Measurements from ENCODE around the gene DLG1.

DLG1 gene

DNA sequence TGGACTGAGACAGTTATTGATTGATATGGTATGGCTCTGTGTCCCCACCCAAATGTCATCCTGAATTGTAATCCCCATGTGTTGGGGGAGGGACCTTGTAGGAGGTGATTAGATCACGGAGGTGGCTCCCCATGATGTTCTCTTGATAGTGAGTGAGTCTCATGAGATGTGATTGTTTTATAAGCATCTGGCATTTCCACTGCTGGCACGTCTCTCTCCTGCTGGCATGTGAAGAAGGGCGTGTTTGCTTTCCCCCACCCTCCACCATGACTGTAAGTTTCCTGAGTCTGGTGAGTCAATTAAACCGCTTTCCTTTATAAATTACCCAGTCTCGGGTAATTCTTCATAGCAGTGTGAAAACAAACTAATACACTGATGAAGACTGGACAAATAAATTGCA, 163.2 kb downstream of the DLG1 start:
- Histone ChIP-seq H3K9me3 (0 out of 2 replicates have a peak, but pooled peaks cover 2% of the 10 kb centered on the region), H3K27me3 (ENCODE audit: low read depth) (no peaks in the 10 kb centered on the region), H3K36me3 (replicated peaks) (peaks cover 44% of the 10 kb centered on the region), H3K4me3 (no peak overlapping the region), H3K4me1 (no peaks in the 10 kb centered on the region)
- in situ Hi-C loops (cut with MboI; ENCODE audit: low sequenced_read_pairs): no loop called here
- no peak for DNase-seq (ENCODE audit: low spot score in 2 of 2)

DNA sequence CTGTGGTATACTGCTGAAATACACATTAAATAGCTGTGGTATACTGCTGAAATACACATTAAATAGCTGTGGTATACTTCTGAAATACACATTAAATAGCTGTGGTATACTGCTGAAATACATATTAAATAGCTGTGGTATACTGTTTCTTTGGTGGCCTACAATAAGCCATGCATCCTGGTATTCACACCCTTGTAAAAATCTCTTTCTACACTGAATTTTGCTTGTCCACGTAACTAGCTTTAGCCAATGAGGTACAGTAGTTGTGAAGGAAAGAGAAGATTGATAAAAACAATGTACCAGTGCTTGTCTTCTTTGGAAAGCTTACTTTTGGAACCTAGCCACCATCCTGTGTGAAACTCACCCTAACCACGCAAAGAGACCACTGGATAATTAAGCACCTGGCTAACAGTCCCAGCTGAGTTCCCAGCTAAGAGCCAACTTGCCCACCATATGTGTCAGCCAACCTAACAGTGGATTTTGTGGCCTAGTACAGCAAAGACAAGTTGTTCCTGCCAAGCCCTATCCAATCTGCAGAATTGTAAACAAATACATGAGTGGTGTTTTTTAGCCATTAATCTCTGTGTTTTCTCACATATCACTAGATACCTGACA, 165.4 kb downstream of the DLG1 start:
- peaks cover 30% of the 10 kb centered on the region for H3K36me3 ChIP-seq (replicated peaks)

DNA sequence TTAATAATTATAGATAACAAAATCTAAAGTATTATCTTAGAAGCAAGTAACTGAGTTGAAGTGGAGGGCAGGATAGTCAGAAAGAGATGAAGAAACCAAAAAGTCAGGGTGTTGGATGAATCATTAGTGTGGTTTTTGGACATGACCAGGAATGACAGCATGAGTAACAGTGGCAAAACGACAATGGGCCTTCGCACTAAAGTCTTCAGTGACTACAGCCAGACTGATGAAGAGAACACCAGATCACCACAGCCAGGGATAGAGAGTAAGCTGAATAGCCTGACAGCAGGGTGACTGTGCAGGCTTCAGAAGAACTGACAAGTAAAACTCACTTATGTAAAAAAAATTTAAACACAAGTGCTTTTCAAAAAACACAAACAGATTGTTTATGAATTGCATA, 172.8 kb downstream of the DLG1 start:
- no peak overlapping the region for H3K4me3 ChIP-seq
- H3K9me3 ChIP-seq: no peaks in the 10 kb centered on the region
- in situ Hi-C loops (cut with MboI; ENCODE audit: low sequenced_read_pairs): no loop called here
- DNase-seq (ENCODE audit: low spot score in 2 of 2): no peak
- H3K4me1 ChIP-seq: no peaks in the 10 kb centered on the region
- H3K27me3 ChIP-seq (ENCODE audit: low read depth): no peaks in the 10 kb centered on the region
- H3K36me3 ChIP-seq (replicated peaks): no peaks in the 10 kb centered on the region; the same call in 1 of the 2 replicates

More for the DNA sequence above, 165.4 kb downstream of the DLG1 start:
- H3K9me3 ChIP-seq: 0 out of 2 replicates have a peak, but pooled peaks cover 2% of the 10 kb centered on the region
- H3K4me3 ChIP-seq: no peak overlapping the region
- in situ Hi-C loops (cut with MboI; ENCODE audit: low sequenced_read_pairs): no loop called here
- DNase-seq (ENCODE audit: low spot score in 2 of 2): no peak
- H3K27me3 ChIP-seq (ENCODE audit: low read depth): no peaks in the 10 kb centered on the region
- no peaks in the 10 kb centered on the region for H3K4me1 ChIP-seq

DNA sequence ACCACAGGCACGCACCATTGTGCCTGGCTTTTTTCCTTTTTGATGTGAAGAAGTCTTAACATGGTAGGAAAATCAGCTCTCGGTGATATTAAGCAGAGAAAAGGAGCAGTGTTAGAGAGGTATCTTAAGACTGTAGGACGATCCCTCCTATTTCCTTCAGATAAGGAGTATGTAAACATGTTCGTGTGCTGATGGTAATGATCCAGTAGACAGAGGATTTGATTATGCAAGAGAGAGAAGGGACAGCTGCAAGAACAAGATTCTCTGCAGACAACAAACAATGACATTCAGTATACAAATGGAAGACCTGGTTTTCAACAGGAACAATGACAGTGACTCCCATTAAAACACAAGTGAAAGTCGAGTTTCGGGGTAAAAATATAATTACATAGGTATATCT, 173.7 kb downstream of the DLG1 start:
- in situ Hi-C loops (cut with MboI; ENCODE audit: low sequenced_read_pairs): no loop called here
- Histone ChIP-seq H3K36me3 (replicated peaks) (no peaks in the 10 kb centered on the region; the same call in 1 of the 2 replicates), H3K27me3 (ENCODE audit: low read depth) (no peaks in the 10 kb centered on the region), H3K4me3 (no peak overlapping the region), H3K4me1 (no peaks in the 10 kb centered on the region), H3K9me3 (no peaks in the 10 kb centered on the region)
- DNase-seq (ENCODE audit: low spot score in 2 of 2): no peak

DNA sequence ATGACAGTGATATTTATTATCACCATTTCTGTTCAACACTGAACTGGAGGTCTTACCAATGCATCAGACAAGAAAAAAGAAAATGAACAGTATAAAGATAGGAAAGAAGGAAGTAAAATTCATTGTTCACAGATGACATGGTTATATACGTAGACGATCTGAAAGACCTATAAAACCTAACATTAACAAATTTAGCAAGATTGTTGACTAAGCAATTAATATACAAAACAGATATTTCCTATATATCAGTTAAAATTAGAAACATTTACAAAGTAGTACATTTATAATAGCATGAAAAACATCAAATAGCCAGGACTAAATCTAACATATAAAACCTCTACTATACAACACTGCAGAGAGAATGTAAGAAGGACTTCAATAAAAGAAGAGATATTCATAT, 176.0 kb downstream of the DLG1 start:
- Histone ChIP-seq H3K4me3 (no peak overlapping the region), H3K36me3 (replicated peaks) (no peaks in the 10 kb centered on the region), H3K27me3 (ENCODE audit: low read depth) (no peaks in the 10 kb centered on the region), H3K4me1 (no peaks in the 10 kb centered on the region), H3K9me3 (no peaks in the 10 kb centered on the region)
- DNase-seq (ENCODE audit: low spot score in 2 of 2): no peak
- in situ Hi-C loops (cut with MboI; ENCODE audit: low sequenced_read_pairs): no loop called here

DNA sequence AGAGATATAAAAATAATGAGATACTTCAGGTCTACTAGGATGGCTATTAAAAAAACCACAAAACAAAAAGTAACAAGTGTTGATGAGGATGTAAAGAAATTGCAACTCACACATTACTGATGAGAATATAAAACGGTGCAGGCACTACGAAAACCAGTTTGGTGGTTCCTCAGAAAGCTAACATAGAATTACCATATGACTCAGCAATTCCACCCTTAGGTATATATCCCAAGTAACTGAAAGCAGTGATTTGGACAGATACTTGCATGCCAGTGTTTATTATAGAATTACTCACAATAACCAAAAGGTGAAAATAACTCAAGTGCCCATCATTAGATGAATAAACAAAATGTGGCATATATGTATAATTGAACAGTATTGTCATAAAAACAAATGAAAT, 181.3 kb downstream of the DLG1 start:
- Histone ChIP-seq H3K36me3 (replicated peaks) (no peaks in the 10 kb centered on the region), H3K9me3 (no peaks in the 10 kb centered on the region), H3K4me3 (no peak overlapping the region), H3K4me1 (no peaks in the 10 kb centered on the region), H3K27me3 (ENCODE audit: low read depth) (no peaks in the 10 kb centered on the region)
- no peak for DNase-seq (ENCODE audit: low spot score in 2 of 2)
- in situ Hi-C loops (cut with MboI; ENCODE audit: low sequenced_read_pairs): no loop called here

DNA sequence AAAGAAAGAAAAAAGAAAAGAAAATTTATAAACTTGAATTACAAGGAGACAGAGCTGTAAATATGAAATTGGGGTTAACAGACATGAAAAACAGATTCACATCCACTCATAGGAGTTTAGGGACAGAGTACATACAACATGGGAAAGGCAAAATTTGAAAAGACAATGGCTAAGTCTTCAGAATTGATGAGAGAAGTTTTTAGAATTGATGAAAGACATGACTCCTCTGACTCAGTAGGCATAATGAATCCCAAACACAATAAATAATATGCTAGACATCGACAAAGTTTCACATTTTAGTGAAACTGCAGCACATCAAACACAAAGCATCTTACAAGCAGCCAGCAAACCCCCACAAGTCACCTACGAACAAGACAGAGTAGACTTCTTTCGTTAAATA, 184.4 kb downstream of the DLG1 start:
- no peak for DNase-seq (ENCODE audit: low spot score in 2 of 2)
- Histone ChIP-seq H3K4me1 (no peaks in the 10 kb centered on the region; the same call in 1 of the 2 replicates), H3K27me3 (ENCODE audit: low read depth) (no peaks in the 10 kb centered on the region), H3K4me3 (no peak overlapping the region), H3K36me3 (replicated peaks) (no peaks in the 10 kb centered on the region; the same call in none of the 2 replicates), H3K9me3 (no peaks in the 10 kb centered on the region)
- in situ Hi-C loops (cut with MboI; ENCODE audit: low sequenced_read_pairs): no loop called here

DNA sequence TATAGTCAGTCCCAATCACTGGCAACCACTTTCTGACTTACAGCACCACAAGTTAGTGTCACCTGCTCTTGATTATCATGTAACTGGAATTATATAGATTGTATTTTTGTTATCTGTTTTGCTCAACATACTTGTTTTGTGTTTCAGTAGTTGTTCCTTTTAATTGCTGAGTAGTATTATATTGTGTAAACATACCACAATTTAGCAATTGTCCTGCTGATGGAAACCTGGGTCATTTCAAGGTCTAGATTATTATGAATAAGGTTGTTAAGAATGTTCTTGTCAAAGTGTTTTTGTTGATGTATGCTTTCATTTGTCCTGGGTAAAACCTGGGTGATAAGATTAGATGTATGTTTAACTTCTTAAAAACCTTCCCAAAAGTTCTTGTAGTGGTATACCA, 186.7 kb downstream of the DLG1 start:
- Histone ChIP-seq H3K4me1 (no peaks in the 10 kb centered on the region; the same call in 1 of the 2 replicates), H3K27me3 (ENCODE audit: low read depth) (no peaks in the 10 kb centered on the region), H3K9me3 (no peaks in the 10 kb centered on the region), H3K36me3 (replicated peaks) (no peaks in the 10 kb centered on the region; the same call in none of the 2 replicates), H3K4me3 (no peak overlapping the region)
- in situ Hi-C loops (cut with MboI; ENCODE audit: low sequenced_read_pairs): no loop called here
- no peak for DNase-seq (ENCODE audit: low spot score in 2 of 2)

DNA sequence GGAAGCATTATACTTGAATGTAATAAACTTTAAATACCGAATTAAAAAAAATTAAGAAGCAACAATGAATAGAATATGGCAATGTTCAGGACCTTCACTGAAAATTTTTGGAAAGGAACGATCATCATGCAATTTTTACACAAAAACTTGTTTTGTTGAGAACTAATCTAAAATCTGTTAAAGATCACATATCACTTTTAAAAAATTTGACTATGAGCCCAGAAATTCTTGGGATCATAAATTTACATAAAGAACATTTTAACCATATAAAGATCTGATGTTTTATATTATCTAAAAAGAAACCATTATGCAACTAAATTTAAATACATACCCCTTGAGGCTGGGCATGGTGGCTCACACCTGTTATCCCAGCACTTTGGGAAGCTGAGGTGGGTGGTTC, 192.6 kb downstream of the DLG1 start:
- no peaks in the 10 kb centered on the region for H3K9me3 ChIP-seq
- DNase-seq (ENCODE audit: low spot score in 2 of 2): no peak
- in situ Hi-C loops (cut with MboI; ENCODE audit: low sequenced_read_pairs): no loop called here
- no peak overlapping the region for H3K4me3 ChIP-seq
- H3K36me3 ChIP-seq (replicated peaks): peaks cover 3% of the 10 kb centered on the region
- H3K4me1 ChIP-seq: no peaks in the 10 kb centered on the region
- no peaks in the 10 kb centered on the region for H3K27me3 ChIP-seq (ENCODE audit: low read depth)

DNA sequence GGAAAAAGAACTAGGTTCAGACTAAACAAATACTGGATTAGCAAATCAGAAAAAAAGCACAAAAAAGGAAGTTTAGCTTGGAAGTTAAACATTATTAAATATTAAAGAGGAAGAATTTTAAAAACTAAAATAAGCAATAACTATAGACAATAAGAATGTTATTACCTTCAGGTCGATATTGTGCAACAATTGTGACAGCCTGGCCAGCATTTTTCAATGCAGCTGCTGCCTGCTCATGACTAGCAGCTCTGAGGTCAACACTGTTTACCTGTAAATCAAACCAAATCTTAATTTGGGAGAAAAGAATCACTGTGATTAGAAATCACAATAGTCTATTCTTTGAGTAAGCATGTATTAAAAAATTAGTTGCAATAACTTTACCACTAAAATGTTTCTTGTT, 193.7 kb downstream of the DLG1 start:
- H3K9me3 ChIP-seq: no peaks in the 10 kb centered on the region
- DNase-seq (ENCODE audit: low spot score in 2 of 2): no peak
- H3K4me3 ChIP-seq: no peak overlapping the region
- no peaks in the 10 kb centered on the region for H3K4me1 ChIP-seq
- no peaks in the 10 kb centered on the region for H3K27me3 ChIP-seq (ENCODE audit: low read depth)
- peaks cover 3% of the 10 kb centered on the region for H3K36me3 ChIP-seq (replicated peaks)
- in situ Hi-C loops (cut with MboI; ENCODE audit: low sequenced_read_pairs): no loop called here

DNA sequence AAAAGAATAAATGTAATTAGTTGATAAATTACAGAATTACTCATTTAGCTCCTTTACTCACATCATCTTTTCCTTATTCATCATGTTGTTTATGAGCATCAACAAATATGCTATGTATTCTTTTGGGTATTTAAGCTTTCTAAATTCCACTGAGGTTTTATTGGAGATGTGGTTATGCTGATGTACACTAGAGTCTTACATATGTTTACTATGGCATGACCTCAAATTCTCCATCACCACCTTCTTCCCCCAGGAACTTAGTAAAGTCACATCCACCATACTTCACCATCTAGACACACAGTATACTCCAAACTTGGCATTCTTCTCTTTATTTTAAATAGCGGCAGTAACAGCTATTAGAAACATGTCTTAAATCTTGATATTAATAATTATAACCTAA, 194.6 kb downstream of the DLG1 start:
- no peak for DNase-seq (ENCODE audit: low spot score in 2 of 2)
- Histone ChIP-seq H3K4me3 (no peak overlapping the region), H3K36me3 (replicated peaks) (peaks cover 3% of the 10 kb centered on the region), H3K4me1 (no peaks in the 10 kb centered on the region), H3K27me3 (ENCODE audit: low read depth) (no peaks in the 10 kb centered on the region), H3K9me3 (no peaks in the 10 kb centered on the region)
- in situ Hi-C loops (cut with MboI; ENCODE audit: low sequenced_read_pairs): no loop called here

DNA sequence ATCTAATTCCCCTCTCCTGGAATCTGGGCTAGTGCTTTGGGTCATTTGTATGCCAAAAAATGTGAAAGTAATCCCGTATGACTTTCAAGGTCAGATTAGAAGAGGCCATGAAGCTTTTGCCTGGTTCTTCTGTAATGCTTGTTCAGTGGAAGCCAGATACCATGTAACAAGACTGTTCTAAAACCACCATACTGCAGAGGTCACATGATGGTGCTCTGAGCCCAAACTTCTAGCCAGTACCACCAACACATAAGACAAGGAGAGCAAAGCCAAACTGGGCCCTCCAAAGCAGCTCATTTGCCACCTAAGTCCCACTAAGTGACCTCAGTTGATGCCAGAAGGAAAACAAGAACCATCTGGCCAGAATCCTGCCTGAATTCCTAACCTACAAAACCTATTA, 204.5 kb downstream of the DLG1 start:
- Histone ChIP-seq H3K4me3 (no peak overlapping the region), H3K9me3 (no peaks in the 10 kb centered on the region), H3K27me3 (ENCODE audit: low read depth) (no peaks in the 10 kb centered on the region), H3K36me3 (replicated peaks) (no peaks in the 10 kb centered on the region; the same call in 1 of the 2 replicates), H3K4me1 (no peaks in the 10 kb centered on the region)
- in situ Hi-C loops (cut with MboI; ENCODE audit: low sequenced_read_pairs): no loop called here
- no peak for DNase-seq (ENCODE audit: low spot score in 2 of 2)

DNA sequence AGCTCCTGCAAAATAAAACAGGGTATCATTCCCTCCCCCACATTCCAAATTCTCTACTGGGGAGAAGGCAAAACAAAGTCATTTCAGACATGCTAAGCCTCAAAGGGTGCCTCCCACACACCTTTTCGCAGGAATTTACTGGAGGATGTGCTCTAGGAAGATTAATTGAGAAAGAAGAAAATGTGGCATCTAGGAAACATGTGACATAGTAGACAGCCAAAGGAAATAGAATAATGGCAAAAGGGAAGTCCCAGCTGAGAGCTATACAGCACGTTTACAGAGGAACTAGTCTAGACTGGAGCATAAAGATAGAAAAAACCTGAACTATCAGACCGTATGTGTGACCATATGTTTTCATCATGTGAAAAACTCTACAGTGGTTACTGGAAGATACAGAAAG, 210.0 kb downstream of the DLG1 start:
- Histone ChIP-seq H3K4me1 (no peaks in the 10 kb centered on the region), H3K27me3 (ENCODE audit: low read depth) (no peaks in the 10 kb centered on the region), H3K9me3 (no peaks in the 10 kb centered on the region), H3K36me3 (replicated peaks) (no peaks in the 10 kb centered on the region; the same call in 1 of the 2 replicates), H3K4me3 (no peak overlapping the region)
- no peak for DNase-seq (ENCODE audit: low spot score in 2 of 2)
- in situ Hi-C loops (cut with MboI; ENCODE audit: low sequenced_read_pairs): no loop called here

DNA sequence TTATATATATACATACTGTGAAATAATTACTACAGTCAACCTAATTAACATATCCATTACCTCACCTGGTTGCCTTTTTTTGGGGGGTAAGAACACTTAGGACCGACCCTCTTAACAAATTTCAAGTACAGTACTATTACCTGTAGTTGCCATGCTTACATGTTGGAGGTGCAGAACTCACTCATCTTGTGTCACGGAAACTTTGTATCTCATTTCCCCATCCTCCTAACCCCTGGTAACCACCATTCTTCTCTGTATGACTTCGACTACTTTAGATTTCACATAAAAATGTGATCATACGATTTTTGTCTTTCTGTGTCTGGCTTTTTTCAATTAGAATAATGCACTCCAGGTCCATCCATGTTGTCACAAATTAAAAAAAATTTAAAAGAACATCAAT, 213.3 kb downstream of the DLG1 start:
- Histone ChIP-seq H3K9me3 (no peaks in the 10 kb centered on the region), H3K27me3 (ENCODE audit: low read depth) (no peaks in the 10 kb centered on the region), H3K4me1 (no peaks in the 10 kb centered on the region), H3K36me3 (replicated peaks) (no peaks in the 10 kb centered on the region; the same call in 1 of the 2 replicates), H3K4me3 (no peak overlapping the region)
- in situ Hi-C loops (cut with MboI; ENCODE audit: low sequenced_read_pairs): no loop called here
- DNase-seq (ENCODE audit: low spot score in 2 of 2): no peak

DNA sequence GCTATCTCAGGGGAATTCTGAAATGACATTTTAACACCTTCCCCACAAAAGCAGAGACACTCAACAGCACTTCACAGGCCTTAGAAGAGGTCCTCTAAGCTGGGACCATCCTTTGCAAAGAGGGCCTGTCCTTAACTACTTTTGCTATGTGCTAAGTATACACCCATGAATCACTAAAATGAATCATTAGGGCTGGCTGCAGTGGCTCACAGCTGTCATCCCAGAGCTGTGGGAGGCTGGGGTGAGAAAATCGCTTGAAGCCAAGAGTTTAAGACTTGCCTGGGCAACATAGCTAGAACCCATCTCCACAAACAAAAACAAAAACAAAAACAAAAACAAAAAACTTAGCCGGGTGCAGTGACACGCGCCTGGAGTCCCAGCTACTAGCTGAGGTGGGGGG, 214.9 kb downstream of the DLG1 start:
- no peaks in the 10 kb centered on the region for H3K9me3 ChIP-seq
- no peak overlapping the region for H3K4me3 ChIP-seq
- no peaks in the 10 kb centered on the region for H3K27me3 ChIP-seq (ENCODE audit: low read depth)
- in situ Hi-C loops (cut with MboI; ENCODE audit: low sequenced_read_pairs): no loop called here
- no peaks in the 10 kb centered on the region for H3K36me3 ChIP-seq (replicated peaks)
- DNase-seq (ENCODE audit: low spot score in 2 of 2): no peak
- H3K4me1 ChIP-seq: no peaks in the 10 kb centered on the region
